GM06990 (cell line): ENCODE measurements around the gene SFMBT1.

Experiments
- DNase-seq: peaks from one replicate; pipeline ENCODE4 v3.0.0-alpha.2; 2011; ENCODE audit not compliant: insufficient read length; ENCODE audit errors: extremely low read depth
- H3K27me3 ChIP-seq: replicated peaks from 2 replicates; pipeline ENCODE4 v1.6.0; 2011; ENCODE audit warnings: low read length; ENCODE audit not compliant: control insufficient read depth, insufficient read depth
- H3K36me3 ChIP-seq: 2 replicates; pipeline ENCODE4 v1.5.1; 2011; ENCODE audit warnings: low read length; ENCODE audit not compliant: control insufficient read depth, insufficient read depth
- H3K4me3 ChIP-seq: replicated peaks from 2 replicates; pipeline ENCODE4 v1.5.1; 2011; ENCODE audit warnings: low read depth, mild to moderate bottlenecking, control low read depth, low read length
- CTCF ChIP-seq: IDR thresholded peaks from 2 replicates; pipeline ENCODE4 v1.5.1; 2011; ENCODE audit warnings: low read length, control low read depth, mild to moderate bottlenecking, inconsistent platforms; ENCODE audit not compliant: insufficient read depth, poor library complexity, severe bottlenecking

SFMBT1 gene

GRCh38 chr3:53071882-53072431, 26.1 kb upstream of the SFMBT1 start:
- H3K27me3 ChIP-seq, result no peaks in the 10 kb centered on the region
- TF ChIP-seq CTCF, result no peak
- no peak for DNase-seq
- H3K4me3 ChIP-seq, result no peak overlapping the region; the same call in 1 of the 2 replicates
- H3K36me3 ChIP-seq, result no peaks in the 10 kb centered on the region

- no peak for TF ChIP-seq CTCF
Observed at GRCh38 chr3:53069422-53070068, 23.7 kb upstream of the SFMBT1 start.

GRCh38 chr3:53068176-53068575, 22.3 kb upstream of the SFMBT1 start:
- no peaks in the 10 kb centered on the region for H3K36me3 ChIP-seq
- DNase-seq, result no peak
- no peak for TF ChIP-seq CTCF

More at GRCh38 chr3:53069422-53070068, 23.7 kb upstream of the SFMBT1 start:
- no peak for DNase-seq
- no peak overlapping the region for H3K4me3 ChIP-seq
- no peaks in the 10 kb centered on the region; the same call in 1 of the 2 replicates for H3K27me3 ChIP-seq
- H3K36me3 ChIP-seq, result no peaks in the 10 kb centered on the region

GRCh38 chr3:53067567-53067966, 21.7 kb upstream of the SFMBT1 start:
- no peaks in the 10 kb centered on the region; the same call in 1 of the 2 replicates for H3K27me3 ChIP-seq
- no peak for TF ChIP-seq CTCF
- DNase-seq, result no peak
- no peaks in the 10 kb centered on the region for H3K36me3 ChIP-seq
- no peak overlapping the region for H3K4me3 ChIP-seq

More at GRCh38 chr3:53068176-53068575, 22.3 kb upstream of the SFMBT1 start:
- Histone ChIP-seq H3K27me3 (no peaks in the 10 kb centered on the region; the same call in 1 of the 2 replicates), H3K4me3 (no peak overlapping the region)

- TF ChIP-seq CTCF, result no peak
- H3K27me3 ChIP-seq, result no peaks in the 10 kb centered on the region; the same call in 1 of the 2 replicates
- H3K4me3 ChIP-seq, result no peak overlapping the region
- DNase-seq, result no peak
- H3K36me3 ChIP-seq, result no peaks in the 10 kb centered on the region
Observed at GRCh38 chr3:53065841-53066480, 20.1 kb upstream of the SFMBT1 start.
